ENCODE data around the gene QARS1. TPM values are rescaled to one million over a fixed set of nuclear protein-coding genes. Genes with fewer than 3 reads are reported as not detected.

QARS1 gene
- total RNA-seq, 1 experiment from 2014 or later = 220 TPM

- Histone ChIP-seq H2AFZ (ENCODE audit: low read length) (no peak overlapping the region), H3K4me1 (ENCODE audit: low read length) (no peaks in the 10 kb centered on the region), H3K9ac (ENCODE audit: low read length) (no peak overlapping the region), H3K79me2 (ENCODE audit: low read length) (peaks cover 20% of the 10 kb centered on the region), H3K27ac (ENCODE audit: low read length) (no peak overlapping the region), H3K9me2 (replicated peaks; ENCODE audit: insufficient read depth, low read length) (no peaks in the 10 kb centered on the region), H3K36me3 (ENCODE audit: insufficient read depth, low read length) (peaks cover 23% of the 10 kb centered on the region), H4K20me1 (ENCODE audit: insufficient read depth, low read depth, low read length) (no peaks in the 10 kb centered on the region), H3K27me3 (ENCODE audit: low read length) (no peaks in the 10 kb centered on the region), H3K4me3 (ENCODE audit: low read length) (no peak overlapping the region), H3K9me3 (ENCODE audit: low read length) (no peaks in the 10 kb centered on the region), H3K4me2 (ENCODE audit: low read depth, low read length, poor library complexity, severe bottlenecking) (no peak overlapping the region)
- no peak for DNase-seq
Observed at GRCh38 chr3:49057268-49057667, 47.3 kb downstream of the QARS1 start.

DNA sequence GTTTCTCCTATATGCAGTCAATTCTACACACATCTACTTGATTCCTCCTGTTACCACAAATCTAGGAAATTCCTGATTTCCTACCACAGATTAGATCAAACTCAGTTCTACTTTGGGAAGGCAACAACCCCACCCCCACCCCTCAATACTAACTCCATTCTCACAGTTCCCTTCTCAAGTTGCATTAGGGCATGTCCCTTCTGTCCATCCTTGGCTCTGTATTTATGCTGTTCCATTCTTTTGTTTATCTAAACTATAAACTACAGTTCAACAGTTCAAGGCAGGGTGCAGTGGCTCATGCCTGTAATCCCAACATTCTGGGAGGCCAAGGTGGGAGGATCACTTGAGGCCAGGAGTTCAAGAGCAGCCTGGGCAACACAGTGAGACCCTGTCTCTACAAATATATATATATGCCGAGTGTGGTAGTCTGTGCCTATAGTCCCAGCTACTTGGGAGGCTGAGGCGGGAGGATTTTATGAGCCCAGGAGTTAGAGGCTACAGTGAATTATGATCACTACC, 50.2 kb downstream of the QARS1 start:
- no peaks in the 10 kb centered on the region for H3K9me2 ChIP-seq (replicated peaks; ENCODE audit: insufficient read depth, low read length)

GRCh38 chr3:49053543-49053942, 51.0 kb downstream of the QARS1 start:
- H3K4me3 ChIP-seq (ENCODE audit: low read length) = no peak overlapping the region
- H3K9ac ChIP-seq (ENCODE audit: low read length) = no peak overlapping the region
- no peak overlapping the region for H3K4me2 ChIP-seq (ENCODE audit: low read depth, low read length, poor library complexity, severe bottlenecking)
- DNase-seq = no peak
- no peaks in the 10 kb centered on the region for H3K9me3 ChIP-seq (ENCODE audit: low read length)
- peaks cover 19% of the 10 kb centered on the region for H3K36me3 ChIP-seq (ENCODE audit: insufficient read depth, low read length)
- H3K79me2 ChIP-seq (ENCODE audit: low read length) = peaks cover 21% of the 10 kb centered on the region; the same call in 1 of the 2 replicates
- no peak overlapping the region for H2AFZ ChIP-seq (ENCODE audit: low read length)
- H4K20me1 ChIP-seq (ENCODE audit: insufficient read depth, low read depth, low read length) = no peaks in the 10 kb centered on the region
- no peaks in the 10 kb centered on the region for H3K9me2 ChIP-seq (replicated peaks; ENCODE audit: insufficient read depth, low read length)
- H3K4me1 ChIP-seq (ENCODE audit: low read length) = no peaks in the 10 kb centered on the region
- no peak overlapping the region for H3K27ac ChIP-seq (ENCODE audit: low read length)
- H3K27me3 ChIP-seq (ENCODE audit: low read length) = no peaks in the 10 kb centered on the region

More for the DNA sequence above, 50.2 kb downstream of the QARS1 start:
- peaks cover 18% of the 10 kb centered on the region; the same call in 1 of the 2 replicates for H3K79me2 ChIP-seq (ENCODE audit: low read length)
- no peaks in the 10 kb centered on the region for H4K20me1 ChIP-seq (ENCODE audit: insufficient read depth, low read depth, low read length)
- no peak for DNase-seq
- H3K4me2 ChIP-seq (ENCODE audit: low read depth, low read length, poor library complexity, severe bottlenecking) = no peak overlapping the region
- H3K9me3 ChIP-seq (ENCODE audit: low read length) = no peaks in the 10 kb centered on the region
- no peaks in the 10 kb centered on the region for H3K4me1 ChIP-seq (ENCODE audit: low read length)
- no peak overlapping the region for H3K9ac ChIP-seq (ENCODE audit: low read length)
- no peak overlapping the region for H3K27ac ChIP-seq (ENCODE audit: low read length)
- no peak overlapping the region for H2AFZ ChIP-seq (ENCODE audit: low read length)
- no peak overlapping the region for H3K4me3 ChIP-seq (ENCODE audit: low read length)
- peaks cover 19% of the 10 kb centered on the region for H3K36me3 ChIP-seq (ENCODE audit: insufficient read depth, low read length)
- no peaks in the 10 kb centered on the region for H3K27me3 ChIP-seq (ENCODE audit: low read length)

Small RNA genes lying within 50 kb of the gene (small RNA-seq; reads per million reads assigned to genes)
- not detected for gene RN7SL182P

Other genes with a start within 250 kb of the QARS1 start
- gene SLC25A20, start 205.9 kb downstream of the QARS1 start, total RNA-seq (2014; rRNA removed; shearing (Covaris generic); ENCODE audit: low replicate concordance) = 20.5 and 33.8 TPM in 2 replicates
- gene ARIH2, start 185.9 kb downstream of the QARS1 start, total RNA-seq (2014; rRNA removed; shearing (Covaris generic); ENCODE audit: low replicate concordance) = 86.4 and 113 TPM in 2 replicates
- 36.1 and 86.7 TPM in 2 replicates for gene P4HTM, start 114.5 kb downstream of the QARS1 start, total RNA-seq (2014; rRNA removed; shearing (Covaris generic); ENCODE audit: low replicate concordance)
- 82.1 and 110 TPM in 2 replicates for gene WDR6, start 97.4 kb downstream of the QARS1 start, total RNA-seq (2014; rRNA removed; shearing (Covaris generic); ENCODE audit: low replicate concordance)
- 44.8 and 53.4 TPM in 2 replicates for gene DALRD3, start 86.2 kb downstream of the QARS1 start, total RNA-seq (2014; rRNA removed; shearing (Covaris generic); ENCODE audit: low replicate concordance)
- gene NDUFAF3, start 82.6 kb downstream of the QARS1 start, total RNA-seq (2014; rRNA removed; shearing (Covaris generic); ENCODE audit: low replicate concordance) = 228 and 279 TPM in 2 replicates
- 522 and 655 TPM in 2 replicates for gene IMPDH2, start 75.4 kb downstream of the QARS1 start, total RNA-seq (2014; rRNA removed; shearing (Covaris generic); ENCODE audit: low replicate concordance)
- 75.4 and 80.0 TPM in 2 replicates for gene QRICH1, start 10.7 kb downstream of the QARS1 start, total RNA-seq (2014; rRNA removed; shearing (Covaris generic); ENCODE audit: low replicate concordance)
- 31.5 and 111 TPM in 2 replicates for gene USP19, start 16.1 kb upstream of the QARS1 start, total RNA-seq (2014; rRNA removed; shearing (Covaris generic); ENCODE audit: low replicate concordance)
- gene LAMB2, start 28.3 kb upstream of the QARS1 start, total RNA-seq (2014; rRNA removed; shearing (Covaris generic); ENCODE audit: low replicate concordance) = 3.8 TPM in 1 of 2 replicates, not detected in the other
- 18.4 and 22.0 TPM in 2 replicates for gene CCDC71, start 61.6 kb upstream of the QARS1 start, total RNA-seq (2014; rRNA removed; shearing (Covaris generic); ENCODE audit: low replicate concordance)
- gene KLHDC8B, start 66.8 kb upstream of the QARS1 start, total RNA-seq (2014; rRNA removed; shearing (Covaris generic); ENCODE audit: low replicate concordance) = 8.4 and 16.5 TPM in 2 replicates
- 1.6 and 3.6 TPM in 2 replicates for gene C3orf62, start 172.5 kb upstream of the QARS1 start, total RNA-seq (2014; rRNA removed; shearing (Covaris generic); ENCODE audit: low replicate concordance)
- 30.0 and 31.7 TPM in 2 replicates for gene USP4, start 235.3 kb upstream of the QARS1 start, total RNA-seq (2014; rRNA removed; shearing (Covaris generic); ENCODE audit: low replicate concordance)